ENCODE results near the gene RNPS1. TPM values are rescaled to one million over a fixed set of nuclear protein-coding genes. Genes with fewer than 3 reads are reported as not detected.

Gene RNPS1
- total RNA-seq, 1 donor from 2014 or later = 130 TPM

GRCh38 chr16:2286550-2286949 is 18.6 kb upstream of the RNPS1 start:
- DNase-seq (ENCODE audit: extremely low spot score in 2 of 2) = no peak
- Histone ChIP-seq H3K27ac (no peak overlapping the region), H3K4me1 (no peaks in the 10 kb centered on the region), H3K4me3 (no peak overlapping the region), H3K27me3 (no peaks in the 10 kb centered on the region), H3K36me3 (no peaks in the 10 kb centered on the region), H3K9me3 (no peaks in the 10 kb centered on the region)
- TF ChIP-seq POLR2A (IDR thresholded peaks at IDR 0.05) (no peak), POLR2AphosphoS5 (IDR thresholded peaks at IDR 0.05; ENCODE audit: insufficient read depth in 1 of 2, low read depth in 1 of 2) (no peak), CTCF (IDR thresholded peaks at IDR 0.05) (no peak)
- intact Hi-C loops (cut with DNase I) = no loop called here

DNA sequence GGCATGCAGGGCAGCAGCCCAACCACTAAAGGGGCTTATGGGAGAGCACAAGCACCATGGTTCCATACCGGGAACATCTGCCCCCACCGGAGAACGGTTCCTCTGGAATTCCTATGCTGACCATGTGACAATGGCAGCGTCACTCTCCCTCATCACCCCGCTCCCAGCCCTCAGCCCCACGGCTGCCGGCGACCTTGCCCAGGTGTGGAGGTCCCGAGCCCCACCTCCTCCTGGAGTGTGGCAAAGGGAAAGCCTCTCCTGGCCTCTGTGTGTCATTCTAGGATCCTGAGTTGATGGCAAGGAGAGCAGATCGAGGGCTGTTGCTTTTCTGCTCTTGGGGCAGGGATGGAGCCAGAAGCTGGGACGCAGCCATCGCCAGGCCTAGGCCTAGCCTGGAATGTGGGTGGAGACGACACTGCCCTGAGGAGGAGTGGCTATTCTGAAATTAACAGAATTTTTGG is 17.8 kb upstream of the RNPS1 start:
- Histone ChIP-seq H3K27me3 (no peaks in the 10 kb centered on the region), H3K4me1 (no peaks in the 10 kb centered on the region), H3K4me3 (no peak overlapping the region), H3K9me3 (no peaks in the 10 kb centered on the region), H3K36me3 (no peaks in the 10 kb centered on the region), H3K27ac (no peak overlapping the region)
- DNase-seq (ENCODE audit: extremely low spot score in 2 of 2) = no peak
- intact Hi-C loops (cut with DNase I) = no loop called here
- no peak for TF ChIP-seq POLR2AphosphoS5 (IDR thresholded peaks at IDR 0.05; ENCODE audit: insufficient read depth in 1 of 2, low read depth in 1 of 2)
- TF ChIP-seq POLR2A (IDR thresholded peaks at IDR 0.05) = no peak
- no peak for TF ChIP-seq CTCF (IDR thresholded peaks at IDR 0.05)

DNA sequence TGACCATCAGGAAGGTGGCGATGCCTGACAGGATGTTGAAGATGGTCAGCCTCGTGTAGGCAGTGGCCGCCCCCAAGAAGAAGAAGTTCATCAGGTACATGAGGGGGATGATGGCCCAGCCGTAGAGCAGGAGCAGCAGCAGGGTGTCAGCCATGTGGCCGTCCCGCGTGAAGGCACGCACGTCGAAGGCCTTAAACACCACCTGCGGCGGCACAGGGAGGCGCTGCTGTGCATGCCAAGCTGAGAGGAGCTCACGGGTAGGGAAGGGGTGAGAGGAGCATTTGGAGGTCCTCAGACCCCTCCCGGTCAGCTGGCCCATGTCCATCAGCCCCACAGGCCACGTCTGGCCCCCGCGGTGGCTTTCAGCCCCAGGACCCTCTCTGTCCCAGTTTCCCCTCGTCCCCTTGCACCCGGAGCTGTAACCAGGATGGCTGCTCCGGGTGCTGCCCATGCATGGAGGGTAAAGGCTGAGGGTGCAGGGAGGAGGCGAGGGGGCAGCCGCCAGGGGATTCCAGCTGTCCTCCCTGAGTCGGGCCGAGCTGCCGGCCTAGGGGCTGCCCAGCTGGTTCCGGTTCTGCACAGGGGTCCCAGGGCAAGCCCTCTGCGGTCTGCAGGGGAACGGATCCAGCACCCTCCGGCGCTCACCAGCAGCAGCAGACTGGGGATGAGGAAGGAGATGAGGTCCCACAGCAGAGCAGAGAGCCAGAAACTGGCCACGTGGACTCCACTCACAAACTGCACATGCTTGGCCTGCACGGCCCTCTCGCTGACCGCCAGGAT is 17.1 kb upstream of the RNPS1 start:
- Histone ChIP-seq H3K9me3 (no peaks in the 10 kb centered on the region), H3K4me1 (no peaks in the 10 kb centered on the region), H3K36me3 (no peaks in the 10 kb centered on the region), H3K27ac (no peak overlapping the region), H3K27me3 (no peaks in the 10 kb centered on the region), H3K4me3 (no peak overlapping the region)
- DNase-seq (ENCODE audit: extremely low spot score in 2 of 2) = no peak
- no peak for TF ChIP-seq POLR2AphosphoS5 (IDR thresholded peaks at IDR 0.05; ENCODE audit: insufficient read depth in 1 of 2, low read depth in 1 of 2)
- TF ChIP-seq POLR2A (IDR thresholded peaks at IDR 0.05) = no peak
- intact Hi-C loops (cut with DNase I) = no loop called here

GRCh38 chr16:2284001-2284770 is 16.3 kb upstream of the RNPS1 start:
- H3K4me3 ChIP-seq = no peak overlapping the region
- H3K4me1 ChIP-seq = no peaks in the 10 kb centered on the region
- intact Hi-C loops (cut with DNase I) = no loop called here
- H3K36me3 ChIP-seq = no peaks in the 10 kb centered on the region
- H3K27me3 ChIP-seq = no peaks in the 10 kb centered on the region
- TF ChIP-seq CTCF (IDR thresholded peaks at IDR 0.05) = no peak
- no peak for TF ChIP-seq POLR2A (IDR thresholded peaks at IDR 0.05)
- no peak for TF ChIP-seq POLR2AphosphoS5 (IDR thresholded peaks at IDR 0.05; ENCODE audit: insufficient read depth in 1 of 2, low read depth in 1 of 2)
- no peaks in the 10 kb centered on the region for H3K9me3 ChIP-seq
- DNase-seq (ENCODE audit: extremely low spot score in 2 of 2) = no peak
- H3K27ac ChIP-seq = no peak overlapping the region

- no peaks in the 10 kb centered on the region for H3K36me3 ChIP-seq
- H3K4me3 ChIP-seq = no peak overlapping the region
- TF ChIP-seq POLR2A (IDR thresholded peaks at IDR 0.05) (no peak), POLR2AphosphoS5 (IDR thresholded peaks at IDR 0.05; ENCODE audit: insufficient read depth in 1 of 2, low read depth in 1 of 2) (no peak), CTCF (IDR thresholded peaks at IDR 0.05) (no peak)
- no peaks in the 10 kb centered on the region for H3K4me1 ChIP-seq
- no peaks in the 10 kb centered on the region for H3K27me3 ChIP-seq
- H3K27ac ChIP-seq = no peak overlapping the region
- intact Hi-C loops (cut with DNase I) = no loop called here
- DNase-seq (ENCODE audit: extremely low spot score in 2 of 2) = no peak
- H3K9me3 ChIP-seq = no peaks in the 10 kb centered on the region
These were observed 15.1 kb upstream of the RNPS1 start for GRCh38 chr16:2282866-2283555.
